HG03457 (cell line): Measurements from ENCODE around the gene AMZ1.
"Not testable (repeated sequence)": the region's sequence is repeated elsewhere in the genome, so short reads cannot be mapped to it uniquely, and the experiment has no call there.

Experiments used
- ATAC-seq: cut with Tn5 transposase; IDR thresholded peaks from one replicate; pipeline ENCODE4 v1.9.1; 2021; ENCODE audit warnings: moderate number of reproducible peaks; ENCODE audit not compliant: unreplicated experiment

The AMZ1 gene

GRCh38 chr7:2738766-2739549 lies 51.0 kb downstream of the AMZ1 start:
- ATAC-seq, result no peak

- ATAC-seq, result not testable (repeated sequence)
Observed at GRCh38 chr7:2743523-2744185, 55.7 kb downstream of the AMZ1 start.

DNA sequence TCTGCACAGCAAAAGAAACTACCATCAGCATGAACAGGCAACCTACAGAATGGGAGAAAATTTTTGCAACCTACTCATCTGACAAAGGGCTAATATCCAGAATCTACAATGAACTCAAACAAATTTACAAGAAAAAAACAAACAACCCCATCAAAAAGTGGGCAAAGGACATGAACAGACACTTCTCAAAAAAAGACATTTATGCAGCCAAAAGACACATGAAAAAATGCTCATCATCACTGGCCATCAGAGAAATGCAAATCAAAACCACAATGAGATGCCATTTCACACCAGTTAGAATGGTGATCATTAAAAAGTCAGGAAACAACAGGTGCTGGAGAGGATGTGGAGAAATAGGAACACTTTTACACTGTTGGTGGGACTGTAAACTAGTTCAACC lies 60.7 kb downstream of the AMZ1 start:
- not testable (repeated sequence) for ATAC-seq

DNA sequence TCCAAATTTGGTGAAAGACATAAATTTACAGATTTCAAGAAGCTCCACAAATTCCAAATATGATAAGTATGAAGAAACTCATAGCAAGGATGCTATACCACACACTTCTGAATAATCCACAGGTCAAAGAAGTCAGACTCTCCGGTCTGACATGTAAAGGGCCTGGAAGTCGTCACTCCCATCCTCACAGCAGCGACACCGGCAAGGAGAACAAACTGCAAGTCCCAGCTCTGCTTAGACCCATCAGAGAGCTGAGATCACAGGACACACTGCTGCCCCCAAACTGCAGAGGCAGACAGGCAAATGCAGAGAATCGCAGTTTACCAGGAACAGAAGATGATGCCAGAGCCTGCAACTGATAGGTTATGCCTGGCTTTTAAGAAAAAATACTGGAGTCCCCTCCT lies 62.0 kb downstream of the AMZ1 start:
- ATAC-seq, result no peak

GRCh38 chr7:2751086-2751485 lies 63.1 kb downstream of the AMZ1 start:
- ATAC-seq, result no peak

DNA sequence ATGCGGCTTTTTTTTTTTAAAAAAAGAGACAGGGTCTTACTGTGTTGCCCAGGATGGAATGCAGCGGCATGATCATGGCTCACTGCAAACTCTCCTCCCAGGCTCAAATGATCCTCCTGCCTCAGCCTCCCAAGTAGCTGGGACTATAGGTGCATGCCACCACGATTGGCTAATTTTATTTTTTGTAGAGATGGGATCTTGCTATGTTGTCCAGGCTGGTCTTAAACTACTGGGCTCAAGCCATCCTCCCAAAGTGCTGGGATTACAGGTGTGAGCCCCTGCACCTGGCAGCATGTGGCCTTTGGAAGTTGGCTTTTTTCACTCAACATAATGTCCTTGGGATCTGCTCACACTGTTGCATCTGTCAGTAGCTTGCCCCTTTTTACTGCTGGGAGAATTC lies 65.1 kb downstream of the AMZ1 start:
- no peak for ATAC-seq

- ATAC-seq, result no peak
Observed at GRCh38 chr7:2754086-2754485, 66.1 kb downstream of the AMZ1 start.

DNA sequence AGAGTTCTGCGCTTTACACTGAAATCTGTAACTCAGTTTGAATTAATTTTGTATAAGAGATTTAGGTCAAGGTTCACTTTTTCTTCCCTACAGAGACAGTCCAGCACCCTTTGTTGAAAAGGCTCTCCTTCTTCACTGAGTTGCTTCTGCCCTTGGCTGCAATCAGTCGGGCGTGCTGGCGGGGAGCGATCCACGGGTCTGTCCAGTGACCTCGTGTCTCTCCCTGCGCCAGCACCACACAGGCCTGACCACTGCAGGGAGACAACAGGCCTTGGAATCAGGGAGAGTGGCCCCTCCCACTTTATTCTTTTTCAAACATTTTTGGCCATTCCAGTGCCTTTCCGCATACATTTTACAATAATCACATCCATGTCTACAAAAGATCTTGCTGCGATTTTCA lies 66.9 kb downstream of the AMZ1 start:
- no peak for ATAC-seq

DNA sequence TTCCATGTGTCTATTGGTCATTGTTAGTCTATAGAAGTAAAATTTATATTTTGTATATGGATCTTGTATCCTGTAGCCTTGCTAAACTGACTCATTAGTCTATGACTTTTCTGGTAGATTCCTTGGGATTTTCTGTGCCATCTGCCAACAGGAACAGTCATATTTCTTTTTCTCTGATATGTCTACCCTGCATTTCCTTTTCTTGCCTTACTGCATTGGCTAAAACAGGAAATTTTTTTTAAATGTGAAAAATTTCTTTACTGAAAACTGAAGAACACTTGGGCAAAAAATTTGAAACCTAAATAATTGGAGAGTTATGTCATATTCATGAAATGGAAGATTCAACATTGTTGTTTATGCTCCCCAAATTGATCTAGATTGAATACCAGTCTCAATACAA lies 67.5 kb downstream of the AMZ1 start:
- no peak for ATAC-seq

DNA sequence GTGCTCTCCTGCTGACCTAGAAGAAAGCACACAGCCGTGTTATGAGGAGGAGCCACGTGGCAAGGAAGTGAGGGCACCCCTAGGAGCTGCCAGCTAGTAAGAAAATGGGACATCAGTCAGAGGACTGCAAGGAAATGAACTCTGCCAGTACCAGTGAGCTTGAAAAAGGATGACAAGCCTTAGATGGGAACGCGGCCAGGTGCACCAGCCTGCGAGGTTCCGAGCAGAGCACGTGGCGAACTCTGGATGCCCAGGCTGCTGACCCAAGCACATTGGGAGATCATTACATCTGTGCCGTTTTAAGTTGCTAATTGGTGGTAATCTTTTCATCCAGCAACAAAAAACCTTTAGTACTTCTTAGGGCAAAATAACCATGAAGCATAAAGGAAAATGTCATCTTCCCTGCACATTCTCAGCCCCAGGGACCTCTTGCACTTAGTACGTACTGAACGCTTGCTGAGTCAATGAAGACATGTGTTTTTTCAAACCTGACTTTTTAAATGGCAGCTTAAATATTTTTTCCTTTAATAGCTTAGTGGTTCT lies 69.4 kb downstream of the AMZ1 start:
- no peak for ATAC-seq

- ATAC-seq, result peak; percentile 69
Observed at GRCh38 chr7:2757904-2758672, 70.1 kb downstream of the AMZ1 start.

GRCh38 chr7:2758673-2759616 lies 70.9 kb downstream of the AMZ1 start:
- ATAC-seq, result no peak

DNA sequence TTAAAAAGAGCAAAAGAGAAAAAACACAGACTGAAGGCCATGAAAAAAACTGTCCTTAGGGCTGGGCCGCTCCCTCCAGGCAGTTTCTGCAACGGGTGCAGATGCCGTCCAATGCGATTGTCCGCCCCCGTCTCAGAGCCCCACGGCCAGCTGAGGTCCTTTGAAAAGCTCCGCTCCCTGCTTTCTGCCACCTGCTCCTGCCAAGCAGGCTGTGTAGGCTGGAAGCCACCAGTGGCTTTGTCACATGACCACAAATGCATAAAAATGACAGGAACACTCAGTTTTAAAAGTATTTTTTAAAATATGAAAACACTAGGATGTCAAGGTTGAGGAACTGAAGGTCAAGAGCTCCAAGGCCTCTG lies 71.7 kb downstream of the AMZ1 start:
- ATAC-seq, result no peak

GRCh38 chr7:2760098-2760889 lies 72.3 kb downstream of the AMZ1 start:
- no peak for ATAC-seq

DNA sequence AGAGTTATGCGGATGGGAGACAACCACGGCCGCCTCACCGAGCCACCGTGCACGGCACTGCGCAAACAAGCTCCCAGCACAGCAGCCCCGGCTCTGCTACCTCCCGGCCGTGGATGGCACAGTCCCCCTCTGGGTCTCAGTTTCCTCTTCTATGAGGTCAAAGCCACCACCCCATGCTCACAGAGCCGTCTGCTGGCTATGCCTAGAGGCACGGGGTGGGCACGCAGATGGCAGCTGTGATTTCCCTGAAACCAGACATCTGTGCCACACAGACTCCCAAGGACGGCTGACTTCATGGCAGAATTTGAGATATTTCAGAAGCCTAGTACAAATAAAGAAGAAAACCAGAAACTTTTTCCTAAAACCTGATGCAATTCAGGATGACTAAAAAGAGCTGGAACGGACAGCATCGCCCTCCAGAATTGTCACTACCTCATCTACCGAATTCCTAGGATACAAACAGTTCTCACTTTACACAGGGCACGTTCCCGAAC lies 73.2 kb downstream of the AMZ1 start:
- ATAC-seq, result no peak

DNA sequence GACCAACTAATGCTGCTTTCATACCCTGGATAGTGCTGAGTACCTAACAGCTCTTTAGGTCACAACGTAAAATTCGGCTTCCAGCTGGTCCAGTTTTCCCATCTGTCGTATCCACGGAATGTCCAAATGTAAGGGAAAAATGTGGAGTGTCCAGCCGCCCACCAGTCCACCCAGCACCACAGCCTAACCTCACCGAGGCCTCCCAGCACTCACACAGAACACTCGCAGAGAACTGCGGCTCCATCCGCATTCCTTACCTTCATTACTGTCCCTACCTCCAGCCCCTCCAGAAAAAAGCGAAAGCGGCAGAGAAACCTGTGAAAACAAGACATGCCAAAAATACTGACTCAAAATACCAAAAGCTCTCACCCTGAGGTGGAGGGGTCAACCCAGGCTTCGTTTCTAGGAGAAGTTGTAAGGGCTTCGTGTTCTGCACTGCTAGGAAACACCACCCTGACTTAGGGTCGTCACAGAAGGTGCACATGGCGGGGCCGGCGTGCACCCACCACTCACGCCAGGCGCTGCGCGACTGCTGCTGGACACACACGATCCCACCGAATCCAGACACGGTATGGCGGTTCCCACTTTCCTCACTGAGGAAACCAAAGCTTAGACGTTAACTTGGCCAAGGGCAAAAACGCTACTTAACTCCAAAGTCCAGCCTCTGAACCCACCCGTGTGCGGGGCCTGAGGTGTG lies 73.9 kb downstream of the AMZ1 start:
- ATAC-seq, result no peak

DNA sequence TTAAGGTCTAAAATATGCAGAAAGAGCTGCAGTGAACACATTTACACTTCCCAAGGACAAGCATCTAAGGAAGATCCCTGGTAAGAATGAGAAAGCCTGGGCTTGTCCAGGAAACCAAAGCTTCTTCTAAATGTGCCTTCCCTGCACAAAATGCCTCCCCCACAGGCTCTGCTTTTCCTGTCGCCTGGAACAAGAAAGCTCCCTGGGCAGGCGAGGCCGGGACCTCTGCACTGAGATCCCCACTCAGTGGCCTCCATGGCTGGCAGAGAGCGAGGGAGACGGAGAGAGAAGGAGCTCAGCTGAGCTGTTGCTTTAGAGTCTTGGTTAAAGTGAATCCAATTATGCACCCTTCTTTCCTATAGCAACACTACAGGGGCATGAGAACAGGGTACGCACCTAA lies 75.6 kb downstream of the AMZ1 start:
- no peak for ATAC-seq

DNA sequence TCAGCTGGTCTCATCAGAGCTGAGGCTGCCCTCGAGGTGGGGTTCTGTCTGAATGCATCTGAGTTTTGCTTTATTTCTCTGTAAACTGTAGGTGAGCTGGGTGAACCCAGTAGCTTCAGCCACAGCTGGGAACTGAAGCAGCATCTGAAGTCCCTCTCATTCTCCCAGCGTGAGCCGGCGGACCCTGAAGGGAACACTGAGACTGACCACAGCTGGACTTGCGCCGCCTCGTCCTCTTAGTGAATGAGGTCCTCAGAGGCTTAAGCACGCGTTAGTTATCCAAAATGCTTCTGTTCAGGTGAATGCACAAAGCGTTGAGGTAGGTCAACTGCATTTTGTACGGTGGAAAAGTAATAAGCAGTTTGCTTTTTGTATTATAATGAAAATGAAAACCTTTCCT lies 76.6 kb downstream of the AMZ1 start:
- ATAC-seq, result no peak
